HG03280 (cell line): ENCODE results near the gene INPP5A.

ENCODE experiments used
- ATAC-seq: cut with Tn5 transposase; IDR thresholded peaks from one replicate; pipeline ENCODE4 v1.9.1; 2021; ENCODE audit warnings: mild to moderate bottlenecking, moderate library complexity; ENCODE audit not compliant: unreplicated experiment

Gene INPP5A

DNA sequence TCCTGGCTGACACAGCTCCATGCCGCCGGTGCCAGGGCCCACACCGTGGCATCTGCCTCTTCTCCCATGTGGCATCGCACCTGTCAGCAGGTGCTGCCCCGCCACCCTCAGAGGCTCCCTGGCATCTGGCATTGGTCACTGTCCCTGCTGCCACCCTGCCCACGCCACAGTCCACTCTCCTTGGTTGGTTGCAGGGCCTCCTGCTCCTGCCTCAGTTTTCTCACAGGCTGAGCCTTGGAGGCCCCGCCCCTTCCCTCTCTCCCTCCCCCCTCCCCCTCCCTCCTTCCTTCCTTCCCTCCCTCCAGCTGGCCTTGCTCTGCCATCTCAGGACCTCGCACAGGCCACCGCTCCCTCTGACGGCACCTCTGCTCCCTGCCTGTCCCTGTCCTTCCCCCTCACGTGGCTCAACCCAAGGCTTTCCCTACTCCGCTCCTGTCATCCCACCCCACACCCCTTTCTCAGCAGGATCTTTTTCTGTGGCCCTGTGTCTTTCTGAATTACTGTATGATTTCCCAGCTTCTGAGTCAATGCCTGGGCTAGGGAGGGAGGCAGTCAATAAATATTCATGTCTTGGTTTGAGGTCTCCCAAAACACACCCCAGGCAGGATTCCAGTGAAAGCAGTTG, 87.4 kb downstream of the INPP5A start:
- ATAC-seq: no peak

GRCh38 chr10:132626019-132626760, 88.6 kb downstream of the INPP5A start:
- ATAC-seq: no peak

- no peak for ATAC-seq
Measured at GRCh38 chr10:132626761-132627665, 89.4 kb downstream of the INPP5A start.

- ATAC-seq: no peak
Measured at GRCh38 chr10:132627666-132628531, 90.3 kb downstream of the INPP5A start.

- ATAC-seq: no peak
Measured at GRCh38 chr10:132628966-132629900, 91.6 kb downstream of the INPP5A start.

DNA sequence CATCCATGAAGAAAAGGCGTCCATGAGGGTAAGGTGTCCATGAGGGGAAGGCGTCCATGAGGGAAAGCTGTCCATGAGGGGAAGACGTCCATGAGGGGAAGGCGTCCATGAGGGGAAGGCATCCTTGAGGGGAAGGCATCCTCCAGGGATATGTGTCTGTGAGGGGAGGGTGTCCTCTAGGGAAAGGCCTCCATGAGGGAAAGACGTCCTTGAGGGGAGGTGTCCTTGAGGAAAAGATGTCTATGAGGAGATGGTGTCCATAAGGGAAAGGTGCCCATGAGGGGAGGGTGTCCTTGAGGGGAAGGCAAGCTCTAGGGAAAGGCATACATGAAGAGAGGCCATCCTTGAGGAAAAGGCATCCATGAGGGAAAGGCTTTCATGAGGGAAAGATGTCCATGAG, 92.6 kb downstream of the INPP5A start:
- ATAC-seq: no peak

DNA sequence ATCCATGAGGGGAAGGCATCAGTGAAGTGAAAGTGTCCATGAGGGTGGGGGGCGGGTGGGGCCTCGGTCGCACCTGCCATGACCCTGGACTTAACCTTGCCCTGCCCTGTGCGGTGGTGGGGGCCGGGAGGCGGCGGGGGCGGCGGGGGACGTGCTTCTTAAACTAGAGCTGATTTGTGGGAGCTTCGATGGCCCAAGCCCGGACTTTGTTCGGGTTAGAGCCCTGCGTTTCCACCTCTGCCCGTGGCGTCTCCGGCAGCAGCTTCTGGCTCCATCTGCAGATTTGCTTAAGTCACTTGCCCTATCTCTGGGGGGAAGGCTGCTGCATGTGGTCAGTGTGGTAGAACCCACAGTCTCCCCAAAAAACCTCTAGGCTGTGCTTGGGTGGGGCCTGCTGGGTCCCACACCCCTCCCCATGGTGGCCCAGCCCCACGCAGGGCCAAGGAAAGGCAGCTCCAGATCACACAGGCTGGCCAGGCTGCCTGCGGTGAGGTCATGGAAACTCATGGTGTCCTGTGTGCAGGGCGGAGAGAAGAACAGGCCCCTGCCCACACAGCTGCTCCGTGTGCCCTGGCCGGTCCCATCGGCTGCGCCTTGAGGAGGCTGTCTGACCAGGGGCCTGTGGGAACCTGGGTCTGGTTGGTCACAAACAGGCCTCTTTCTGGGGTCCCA, 93.2 kb downstream of the INPP5A start:
- no peak for ATAC-seq

GRCh38 chr10:132631338-132631735, 93.8 kb downstream of the INPP5A start:
- no peak for ATAC-seq

GRCh38 chr10:132632091-132632561, 94.5 kb downstream of the INPP5A start:
- no peak for ATAC-seq

GRCh38 chr10:132632851-132633684, 95.5 kb downstream of the INPP5A start:
- ATAC-seq: no peak

GRCh38 chr10:132634241-132634946, 96.8 kb downstream of the INPP5A start:
- ATAC-seq: no peak

- ATAC-seq: no peak
Measured at GRCh38 chr10:132634947-132635271, 97.3 kb downstream of the INPP5A start.

DNA sequence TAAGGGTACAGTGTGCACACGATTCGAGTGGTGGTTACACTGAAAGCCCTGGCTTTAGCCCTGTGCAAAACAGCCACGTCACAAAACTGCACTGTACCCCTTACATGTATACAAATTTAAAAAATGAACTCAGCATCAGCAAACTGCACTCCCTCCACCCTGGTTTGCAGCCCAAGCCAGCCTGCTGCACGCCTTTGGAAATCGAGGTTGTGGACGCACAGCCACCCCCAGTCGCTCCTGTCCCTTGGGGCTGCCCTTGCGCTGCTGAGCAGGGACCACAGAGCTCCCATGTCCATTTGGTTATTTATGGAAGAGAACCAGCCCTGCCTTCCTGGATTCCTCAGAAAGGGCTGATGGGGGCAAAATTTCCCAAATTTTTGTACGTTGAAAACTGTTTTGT, 98.8 kb downstream of the INPP5A start:
- ATAC-seq: no peak

- no peak for ATAC-seq
Measured at GRCh38 chr10:132637477-132638129, 100.0 kb downstream of the INPP5A start.

DNA sequence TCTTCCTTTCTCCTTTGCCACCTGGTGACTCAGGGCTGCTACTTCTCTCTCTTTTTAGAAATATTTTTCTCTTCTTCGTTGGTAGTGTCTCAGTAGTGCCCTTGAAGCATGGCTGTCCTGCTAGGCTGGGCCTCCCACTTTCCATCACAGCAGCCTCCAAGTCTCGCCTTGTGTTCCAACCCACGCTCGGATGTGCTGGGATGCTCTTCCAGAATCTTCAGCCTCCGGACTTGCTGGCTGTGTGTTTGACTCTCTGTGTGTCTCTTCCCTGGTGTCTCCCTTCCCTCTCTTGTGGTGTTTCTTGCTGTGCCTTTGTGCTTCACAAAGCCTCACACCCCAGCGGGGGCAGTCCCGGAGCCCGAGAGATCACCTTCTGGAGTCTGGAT, 100.5 kb downstream of the INPP5A start:
- ATAC-seq: no peak

GRCh38 chr10:132639470-132639869, 101.9 kb downstream of the INPP5A start:
- no peak for ATAC-seq
